ENCODE data around the gene E2F3.

The E2F3 gene

DNA sequence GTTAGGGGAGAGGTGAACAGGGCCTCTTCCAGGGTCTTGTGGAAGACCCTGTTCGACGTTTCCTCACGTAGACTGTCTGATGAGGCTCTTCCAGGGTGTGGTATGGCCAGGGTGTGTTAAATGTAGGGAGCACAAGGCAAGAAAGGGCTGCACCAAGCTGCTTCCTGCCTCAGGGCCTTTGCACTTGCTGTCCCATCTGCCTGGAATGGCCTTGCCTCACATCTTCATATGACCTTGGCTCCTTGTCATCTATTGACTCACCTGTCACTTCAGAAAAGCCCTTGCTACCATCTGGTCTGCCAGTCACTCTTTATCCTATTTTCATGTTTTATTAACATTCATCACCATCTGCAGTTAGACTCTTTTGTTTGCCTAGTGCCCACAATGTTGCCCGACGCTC, 31.0 kb downstream of the E2F3 start:
- no peak for DNase-seq (ENCODE audit: extremely low read depth in 1 of 2, low read depth in 1 of 2)

GRCh38 chr6:20433321-20433720, 31.6 kb downstream of the E2F3 start:
- DNase-seq (ENCODE audit: extremely low read depth in 1 of 2, low read depth in 1 of 2) = no peak

DNA sequence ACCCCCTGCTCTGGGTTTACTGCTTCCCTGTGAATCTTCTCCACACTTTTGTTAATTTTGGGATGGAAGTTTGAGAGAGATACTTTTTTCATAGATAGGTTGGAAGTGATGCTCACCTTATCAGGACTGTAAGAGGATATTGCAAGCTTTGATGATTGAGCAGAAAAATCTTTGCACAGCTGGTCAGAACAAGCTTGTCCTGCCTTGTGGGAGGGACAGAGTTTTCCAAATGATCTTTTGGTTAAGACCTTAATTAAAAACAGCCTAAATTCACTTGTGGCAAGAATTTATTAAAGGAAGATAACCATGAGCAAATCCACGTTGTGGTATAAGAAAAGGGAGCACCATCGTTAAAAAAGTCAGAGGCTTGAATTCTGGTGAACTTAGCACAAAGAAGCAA, 32.2 kb downstream of the E2F3 start:
- no peak for DNase-seq (ENCODE audit: extremely low read depth in 1 of 2, low read depth in 1 of 2)

DNA sequence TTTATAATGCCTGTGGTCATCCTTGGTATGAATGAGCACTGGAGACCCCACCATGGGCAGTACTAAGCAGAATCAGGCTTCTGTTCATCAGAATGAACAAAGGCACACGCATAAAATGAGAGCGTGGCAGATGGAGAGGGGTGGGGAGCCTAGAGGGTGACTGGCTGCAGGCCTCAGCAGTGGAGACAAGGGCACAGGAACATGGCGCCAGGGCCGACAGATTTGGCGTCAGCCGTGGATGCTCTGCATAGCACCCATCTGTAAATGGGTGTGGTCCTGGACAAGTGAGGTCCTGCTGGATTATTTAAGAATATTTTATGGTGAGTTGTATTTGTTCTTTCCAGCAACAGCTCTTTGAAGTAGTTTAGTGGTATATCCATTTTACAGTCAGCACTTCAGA, 33.1 kb downstream of the E2F3 start:
- DNase-seq (ENCODE audit: extremely low read depth in 1 of 2, low read depth in 1 of 2) = no peak

DNA sequence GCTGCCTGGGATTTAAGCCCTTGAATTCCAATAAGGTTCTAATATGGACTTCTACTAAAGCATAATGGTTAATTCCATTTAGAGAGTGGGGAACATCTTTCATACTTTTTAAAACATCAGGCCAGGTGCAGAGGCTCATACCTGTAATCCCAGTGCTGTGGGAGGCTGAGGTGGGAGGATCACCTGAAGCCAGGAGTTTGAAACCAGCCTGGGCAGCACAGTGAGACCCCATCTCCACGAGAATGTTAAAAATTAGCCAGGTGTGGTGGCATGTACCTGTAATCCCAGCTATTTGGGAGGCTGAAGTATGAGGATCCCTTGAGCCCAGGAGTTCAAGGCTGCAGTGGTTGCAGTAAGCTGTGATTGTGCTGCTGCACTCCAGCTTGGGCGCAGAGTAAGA, 35.0 kb downstream of the E2F3 start:
- no peak for DNase-seq (ENCODE audit: extremely low read depth in 1 of 2, low read depth in 1 of 2)

- DNase-seq (ENCODE audit: extremely low read depth in 1 of 2, low read depth in 1 of 2) = no peak
These were observed 36.0 kb downstream of the E2F3 start for GRCh38 chr6:20437639-20438038.

GRCh38 chr6:20438462-20439070, 36.9 kb downstream of the E2F3 start:
- DNase-seq (ENCODE audit: extremely low read depth in 1 of 2, low read depth in 1 of 2) = no peak

- no peak for DNase-seq (ENCODE audit: extremely low read depth in 1 of 2, low read depth in 1 of 2)
These were observed 37.9 kb downstream of the E2F3 start for GRCh38 chr6:20439558-20439957.

- no peak for DNase-seq (ENCODE audit: extremely low read depth in 1 of 2, low read depth in 1 of 2)
These were observed 38.6 kb downstream of the E2F3 start for GRCh38 chr6:20440296-20440695.

GRCh38 chr6:20441236-20441635, 39.6 kb downstream of the E2F3 start:
- no peak for DNase-seq (ENCODE audit: extremely low read depth in 1 of 2, low read depth in 1 of 2)

DNA sequence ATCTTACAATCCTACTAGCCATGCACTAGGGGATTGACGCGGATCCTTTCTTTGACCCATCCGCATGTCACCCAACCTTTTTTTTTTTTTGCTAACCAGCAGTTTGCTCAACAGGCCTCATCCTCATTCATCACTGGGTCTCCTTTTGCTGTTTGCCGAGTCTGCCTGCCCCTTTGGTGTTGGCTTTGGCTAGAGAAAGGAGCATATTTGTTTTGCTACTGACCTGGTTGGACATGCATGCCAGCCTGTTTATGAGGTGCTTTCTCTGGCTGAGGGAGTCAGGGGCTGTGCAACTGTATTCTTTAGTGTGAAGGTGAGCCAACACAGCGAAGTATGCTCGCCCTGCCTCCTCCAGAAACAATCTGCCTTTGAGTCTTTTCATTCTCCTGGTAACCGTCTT, 40.2 kb downstream of the E2F3 start:
- no peak for DNase-seq (ENCODE audit: extremely low read depth in 1 of 2, low read depth in 1 of 2)

DNA sequence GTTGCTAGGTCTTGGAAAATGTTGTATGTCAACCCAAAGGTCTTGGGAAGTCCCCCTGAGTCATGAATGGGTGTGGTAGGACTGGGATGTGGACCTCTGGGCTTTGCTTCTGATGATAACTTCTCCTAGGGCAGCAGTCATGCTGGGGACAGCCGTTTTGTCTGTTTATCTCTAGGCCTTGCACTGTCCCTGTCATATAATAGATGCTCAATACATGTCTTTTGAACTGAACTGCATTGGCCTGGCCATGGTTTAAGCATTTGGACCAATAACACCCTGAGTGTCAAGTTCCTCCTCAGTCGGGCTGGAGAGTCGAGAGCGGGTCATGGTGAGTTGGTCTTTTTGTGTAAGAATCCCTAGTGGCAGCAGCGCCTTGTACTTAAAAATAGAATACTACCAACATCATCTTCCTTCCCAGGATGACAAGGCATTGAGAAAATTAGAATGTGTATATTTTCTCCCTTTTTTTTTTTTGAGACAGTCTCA, 43.1 kb downstream of the E2F3 start:
- DNase-seq (ENCODE audit: extremely low read depth in 1 of 2, low read depth in 1 of 2) = no peak

DNA sequence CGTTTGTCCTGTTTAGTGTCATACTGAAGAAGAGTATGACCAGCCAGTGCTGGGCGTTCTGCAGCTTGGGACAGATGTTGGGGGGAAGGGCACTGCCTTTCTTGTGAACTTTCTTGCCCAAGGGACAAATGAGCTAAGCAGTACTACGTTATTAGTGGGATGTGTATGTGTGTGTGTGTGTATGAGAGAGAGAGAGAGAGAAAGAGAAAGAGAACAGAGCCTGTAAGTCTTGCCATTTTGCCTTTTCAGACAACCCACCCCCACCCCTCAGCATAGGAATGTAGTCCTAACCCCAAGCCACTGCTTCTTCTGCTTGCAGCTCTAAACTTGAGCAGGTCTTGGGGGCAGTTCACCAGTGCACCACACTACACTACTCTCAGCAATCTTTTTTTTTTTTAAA, 45.5 kb downstream of the E2F3 start:
- DNase-seq (ENCODE audit: extremely low read depth in 1 of 2, low read depth in 1 of 2) = no peak

DNA sequence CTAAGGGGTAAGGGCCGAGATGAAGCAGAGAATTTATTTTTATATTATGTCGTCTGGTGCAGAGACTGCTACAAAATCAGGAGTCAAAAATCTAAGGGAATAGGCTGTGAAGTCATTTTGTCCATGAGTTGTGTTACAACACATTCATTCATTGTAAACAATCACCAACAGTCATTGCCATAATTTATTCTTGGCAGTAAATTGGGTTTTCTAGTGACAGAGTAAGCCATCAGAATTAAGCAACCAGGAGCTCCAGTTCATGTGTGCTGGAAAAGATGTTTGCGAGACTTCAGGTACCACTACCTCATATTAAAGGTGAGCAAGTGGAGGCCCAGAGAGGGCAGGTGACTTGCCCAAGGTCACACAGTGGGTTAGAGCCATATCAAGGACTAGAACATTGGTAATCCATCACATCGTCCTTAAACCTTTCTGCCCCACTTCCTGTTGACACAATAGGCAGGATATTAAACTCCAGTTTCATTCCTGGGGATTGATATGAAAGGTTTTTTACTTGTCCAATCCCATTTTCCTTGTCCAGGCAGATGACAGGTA, 46.0 kb downstream of the E2F3 start:
- no peak for DNase-seq (ENCODE audit: extremely low read depth in 1 of 2, low read depth in 1 of 2)

DNA sequence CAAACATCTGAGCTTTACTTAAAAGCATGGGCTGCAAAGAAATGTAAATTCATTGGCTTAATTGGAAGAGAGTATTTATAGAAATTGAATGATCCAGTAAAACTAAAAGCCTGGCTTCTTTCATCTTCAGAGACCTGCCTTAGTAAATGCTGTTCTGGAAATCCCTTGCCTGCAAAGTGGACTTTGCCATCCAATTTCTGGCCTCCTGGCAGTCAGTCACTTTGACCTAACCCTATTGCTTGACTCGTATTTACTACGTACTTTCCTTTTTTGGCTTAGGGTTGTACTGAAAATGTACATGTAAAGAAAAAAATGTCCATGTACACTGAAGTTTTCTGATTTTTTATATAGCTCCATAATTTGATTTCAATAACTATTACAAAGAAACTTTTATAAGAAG, 47.1 kb downstream of the E2F3 start:
- no peak for DNase-seq (ENCODE audit: extremely low read depth in 1 of 2, low read depth in 1 of 2)

- no peak for DNase-seq (ENCODE audit: extremely low read depth in 1 of 2, low read depth in 1 of 2)
These were observed 52.6 kb downstream of the E2F3 start for GRCh38 chr6:20454204-20454824.

DNA sequence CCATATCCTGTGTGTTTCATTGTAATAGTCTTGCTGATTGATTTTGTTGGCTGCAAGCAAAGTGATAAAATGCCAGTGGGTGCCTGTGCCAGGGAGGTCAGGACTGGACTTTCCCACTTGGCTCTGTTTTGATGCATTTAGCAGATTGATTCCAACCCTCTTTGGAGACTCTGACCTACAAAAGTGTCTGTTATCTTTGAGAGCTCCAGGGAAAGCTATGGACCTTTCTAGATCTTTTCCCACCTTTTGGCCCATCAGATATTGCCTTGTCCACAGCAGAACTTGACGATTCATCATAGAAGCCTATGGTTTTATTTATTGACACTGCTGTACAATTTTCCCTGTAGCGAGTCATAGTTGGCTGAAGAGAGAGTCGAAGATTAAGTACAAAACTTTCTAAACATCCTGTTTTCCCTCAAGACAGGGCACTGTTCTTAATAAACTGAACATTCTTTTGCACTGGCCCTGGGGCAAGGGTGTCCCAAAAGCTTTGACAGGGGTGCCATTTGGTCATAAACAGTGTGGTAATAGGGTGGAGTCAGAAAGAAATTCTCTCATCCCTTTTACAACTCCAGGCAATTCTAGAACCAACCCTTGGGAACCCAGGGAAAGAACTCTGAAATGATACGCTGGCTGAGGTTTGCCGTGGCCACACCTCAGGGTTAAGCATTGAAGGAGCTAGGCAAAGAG, 53.7 kb downstream of the E2F3 start:
- no peak for DNase-seq (ENCODE audit: extremely low read depth in 1 of 2, low read depth in 1 of 2)

- no peak for DNase-seq (ENCODE audit: extremely low read depth in 1 of 2, low read depth in 1 of 2)
These were observed 56.6 kb downstream of the E2F3 start for GRCh38 chr6:20458027-20458894.

GRCh38 chr6:20459682-20460081, 58.0 kb downstream of the E2F3 start:
- DNase-seq (ENCODE audit: extremely low read depth in 1 of 2, low read depth in 1 of 2) = no peak

DNA sequence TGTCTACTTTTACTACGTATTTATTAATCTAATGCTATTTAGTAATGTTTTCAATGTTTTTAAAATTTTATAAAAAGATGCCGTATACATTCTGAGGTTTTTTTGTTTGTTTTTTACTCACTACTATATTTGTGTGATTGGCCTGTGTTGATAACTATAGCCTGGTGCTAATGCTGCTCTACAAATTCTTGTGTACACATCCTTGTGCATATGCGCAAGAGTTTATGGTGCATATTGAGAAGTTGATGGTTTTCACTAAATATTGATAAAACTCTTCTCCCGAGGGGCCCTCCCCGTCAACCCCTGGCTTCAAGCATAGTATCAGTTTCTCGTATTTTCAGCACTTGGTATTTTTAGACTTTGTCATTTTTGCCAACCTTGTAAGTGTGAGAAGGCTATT, 59.9 kb downstream of the E2F3 start:
- DNase-seq (ENCODE audit: extremely low read depth in 1 of 2, low read depth in 1 of 2) = no peak

DNA sequence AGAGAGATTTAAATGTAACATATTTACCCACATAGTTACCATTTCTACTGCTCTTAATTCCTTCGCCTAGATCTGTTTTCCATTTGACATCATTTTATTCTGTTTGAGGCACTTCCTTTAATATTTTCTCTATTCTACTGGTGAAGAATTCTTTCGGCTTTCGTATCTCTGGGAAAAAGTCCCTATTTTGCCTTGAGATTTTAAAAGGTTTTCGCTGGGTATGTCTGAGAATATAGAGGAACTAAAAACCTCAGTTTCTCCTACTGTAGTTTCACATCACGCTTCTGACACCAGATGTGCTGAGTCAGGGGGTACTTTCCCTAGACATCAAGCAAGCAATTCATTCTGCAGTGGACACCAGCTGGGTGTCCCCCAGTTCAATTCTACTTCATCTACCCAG, 61.7 kb downstream of the E2F3 start:
- DNase-seq (ENCODE audit: extremely low read depth in 1 of 2, low read depth in 1 of 2) = no peak

Data from stimulated activated CD8-positive, alpha-beta memory T cell treated with anti-CD3 and anti-CD28 coated beads, Interleukin-7, amount 100 ng/mL, for 48 hours (primary cell).